ENCODE measurements around the gene KRT74. TPM values are rescaled to one million over a fixed set of nuclear protein-coding genes. Genes with fewer than 3 reads are reported as not detected.

The KRT74 gene
- total and polyA plus RNA-seq, 3 experiments from 2014 or later = not detected

GRCh38 chr12:52525661-52526499, 47.8 kb downstream of the KRT74 start:
- H3K27me3 Mint-ChIP-seq = peaks cover 0 to 9% of the 10 kb centered on the region in 2 donors
- Histone ChIP-seq H3K27ac (ENCODE audit: low read depth, low read length) (no peak overlapping the region), H3K4me1 (ENCODE audit: insufficient read depth, low read length) (peaks cover 17% of the 10 kb centered on the region), H3K4me3 (ENCODE audit: low read length) (no peak overlapping the region), H3K9me3 (ENCODE audit: low read length) (no peaks in the 10 kb centered on the region), H3K27me3 (ENCODE audit: insufficient read depth, low read length, poor library complexity, severe bottlenecking) (no peaks in the 10 kb centered on the region), H3K36me3 (ENCODE audit: insufficient read depth, low read length) (no peaks in the 10 kb centered on the region)
- ChIA-PET CTCF (interaction anchor here (1.0 kb wide), 1 partner anchor 8 kb away, joined by 3 read pairs; no protein-coding TSS in a partner anchor), POLR2A (no interaction called here)
- H3K4me3 Mint-ChIP-seq = peak overlapping the region in 1 of 7 donors; percentile 64
- H3K4me1 Mint-ChIP-seq = peaks cover 9 to 11% (median 11%) of the 10 kb centered on the region in 3 donors
- DNase-seq = no peak
- no peaks in the 10 kb centered on the region for H3K36me3 Mint-ChIP-seq
- H3K27ac Mint-ChIP-seq = no peak overlapping the region
- no peaks in the 10 kb centered on the region for H3K9me3 Mint-ChIP-seq

DNA sequence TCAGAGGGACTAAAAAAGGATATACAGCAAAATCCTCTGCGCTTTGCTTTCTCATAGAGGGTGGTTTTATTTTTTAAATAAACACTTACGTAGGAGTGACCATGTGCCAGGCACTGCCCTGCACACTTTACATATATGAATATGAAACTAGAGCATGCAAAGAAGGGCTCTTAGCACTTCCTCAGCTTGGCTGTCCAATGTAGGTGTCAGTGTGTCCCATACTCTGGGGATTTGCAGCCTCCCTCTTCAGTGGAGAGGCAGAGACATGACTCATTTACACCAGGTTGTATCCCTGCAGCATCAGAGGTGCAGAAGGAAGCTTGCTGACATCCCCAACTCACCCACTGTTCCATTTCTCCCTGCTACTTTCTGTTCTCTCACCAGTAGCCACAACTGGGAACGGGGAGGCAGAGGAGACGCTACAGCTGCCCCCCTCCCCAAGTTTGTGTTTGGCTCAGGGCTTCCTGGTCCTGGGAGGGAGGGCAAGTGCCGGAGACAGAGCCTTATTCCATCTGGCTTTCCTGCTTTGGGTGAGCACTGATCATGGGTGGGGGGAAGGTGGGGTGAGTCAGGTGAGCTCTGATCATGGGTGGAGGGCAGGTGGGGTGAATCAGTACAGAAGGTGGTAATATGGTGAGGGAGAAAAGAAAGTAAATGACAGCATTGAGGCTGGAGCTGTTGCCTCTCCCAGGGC, 48.6 kb downstream of the KRT74 start:
- no peaks in the 10 kb centered on the region for H3K9me3 Mint-ChIP-seq
- Histone ChIP-seq H3K27me3 (ENCODE audit: insufficient read depth, low read length, poor library complexity, severe bottlenecking) (no peaks in the 10 kb centered on the region), H3K4me3 (ENCODE audit: low read length) (no peak overlapping the region), H3K36me3 (ENCODE audit: insufficient read depth, low read length) (no peaks in the 10 kb centered on the region), H3K27ac (ENCODE audit: low read depth, low read length) (no peak overlapping the region), H3K9me3 (ENCODE audit: low read length) (no peaks in the 10 kb centered on the region), H3K4me1 (ENCODE audit: insufficient read depth, low read length) (peaks cover 17% of the 10 kb centered on the region)
- H3K4me3 Mint-ChIP-seq = no peak overlapping the region
- H3K27me3 Mint-ChIP-seq = peaks cover 0 to 9% of the 10 kb centered on the region in 2 donors
- ChIA-PET CTCF (interaction anchor here (1.0 kb wide), 1 partner anchor 8 kb away, joined by 3 read pairs; no protein-coding TSS in a partner anchor), POLR2A (no interaction called here)
- H3K36me3 Mint-ChIP-seq = no peaks in the 10 kb centered on the region
- peaks cover 9 to 11% (median 11%) of the 10 kb centered on the region in 3 donors for H3K4me1 Mint-ChIP-seq
- no peak for DNase-seq
- no peak overlapping the region for H3K27ac Mint-ChIP-seq

DNA sequence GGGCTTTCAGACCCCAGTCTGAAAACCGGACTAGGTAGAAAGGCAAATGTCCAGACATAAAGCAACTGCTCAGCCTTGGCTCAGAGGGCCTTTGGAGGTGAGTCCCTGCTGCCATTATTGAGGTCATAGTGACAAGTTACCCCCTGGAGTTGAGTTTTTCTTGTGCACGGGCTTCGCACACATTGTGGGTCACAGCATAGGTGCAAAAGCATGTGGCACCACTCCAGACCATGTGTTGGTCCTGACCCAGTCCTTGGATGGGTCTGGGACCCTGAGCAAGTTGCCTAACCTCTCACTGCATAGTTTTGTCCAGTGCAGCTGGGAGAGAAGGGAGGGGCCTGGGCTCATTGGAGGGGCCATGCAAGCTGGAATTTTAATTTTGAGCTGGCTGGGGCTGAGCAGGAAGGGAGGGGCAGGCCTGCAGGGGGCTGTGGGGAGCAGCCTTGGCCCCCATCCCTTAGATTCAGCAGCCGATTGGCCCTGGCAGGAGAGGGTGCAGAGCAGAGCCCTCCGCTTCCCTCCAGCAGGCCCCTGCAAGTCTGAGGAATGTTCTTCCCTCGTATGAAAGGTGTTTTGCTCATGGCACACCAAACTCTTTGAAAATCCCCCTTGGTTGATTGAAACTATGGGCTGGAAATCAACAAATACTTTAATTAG, 49.3 kb downstream of the KRT74 start:
- no peak for DNase-seq
- Mint-ChIP-seq H3K4me3 (no peak overlapping the region), H3K4me1 (peaks cover 9 to 11% (median 11%) of the 10 kb centered on the region in 3 donors), H3K27ac (no peak overlapping the region), H3K36me3 (no peaks in the 10 kb centered on the region), H3K9me3 (no peaks in the 10 kb centered on the region), H3K27me3 (peaks cover 0 to 9% of the 10 kb centered on the region in 2 donors)
- ChIA-PET CTCF (interaction anchor here (1.0 kb wide), 1 partner anchor 9 kb away, joined by 3 read pairs; no protein-coding TSS in a partner anchor), POLR2A (no interaction called here)
- Histone ChIP-seq H3K27me3 (ENCODE audit: insufficient read depth, low read length, poor library complexity, severe bottlenecking) (no peaks in the 10 kb centered on the region), H3K27ac (ENCODE audit: low read depth, low read length) (no peak overlapping the region), H3K4me3 (ENCODE audit: low read length) (no peak overlapping the region), H3K4me1 (ENCODE audit: insufficient read depth, low read length) (peaks cover 17% of the 10 kb centered on the region), H3K36me3 (ENCODE audit: insufficient read depth, low read length) (no peaks in the 10 kb centered on the region), H3K9me3 (ENCODE audit: low read length) (no peaks in the 10 kb centered on the region)

- no peak overlapping the region for H3K27ac ChIP-seq (ENCODE audit: low read depth, low read length)
- POLR2A ChIA-PET = no interaction called here
- DNase-seq = no peak
- no peaks in the 10 kb centered on the region for H3K27me3 ChIP-seq (ENCODE audit: insufficient read depth, low read length, poor library complexity, severe bottlenecking)
- Mint-ChIP-seq H3K27me3 (peaks cover 0 to 9% of the 10 kb centered on the region in 2 donors), H3K36me3 (no peaks in the 10 kb centered on the region), H3K4me1 (peaks cover 9 to 11% (median 11%) of the 10 kb centered on the region in 3 donors), H3K9me3 (no peaks in the 10 kb centered on the region), H3K4me3 (no peak overlapping the region), H3K27ac (no peak overlapping the region)
- no peak overlapping the region for H3K4me3 ChIP-seq (ENCODE audit: low read length)
- no peaks in the 10 kb centered on the region for H3K9me3 ChIP-seq (ENCODE audit: low read length)
- CTCF ChIA-PET = no interaction called here
- peaks cover 17% of the 10 kb centered on the region for H3K4me1 ChIP-seq (ENCODE audit: insufficient read depth, low read length)
- H3K36me3 ChIP-seq (ENCODE audit: insufficient read depth, low read length) = no peaks in the 10 kb centered on the region
Measured at GRCh38 chr12:52523824-52524223, 49.8 kb downstream of the KRT74 start.

- ChIA-PET POLR2A (no interaction called here), CTCF (no interaction called here)
- Histone ChIP-seq H3K4me1 (ENCODE audit: insufficient read depth, low read length) (peaks cover 17% of the 10 kb centered on the region), H3K27me3 (ENCODE audit: insufficient read depth, low read length, poor library complexity, severe bottlenecking) (no peaks in the 10 kb centered on the region), H3K9me3 (ENCODE audit: low read length) (no peaks in the 10 kb centered on the region), H3K27ac (ENCODE audit: low read depth, low read length) (no peak overlapping the region), H3K4me3 (ENCODE audit: low read length) (no peak overlapping the region), H3K36me3 (ENCODE audit: insufficient read depth, low read length) (no peaks in the 10 kb centered on the region)
- Mint-ChIP-seq H3K27ac (no peak overlapping the region), H3K27me3 (peaks cover 0 to 9% of the 10 kb centered on the region in 2 donors), H3K4me1 (peaks cover 9 to 11% (median 11%) of the 10 kb centered on the region in 3 donors), H3K4me3 (no peak overlapping the region), H3K9me3 (no peaks in the 10 kb centered on the region), H3K36me3 (no peaks in the 10 kb centered on the region)
- DNase-seq = no peak
Measured at GRCh38 chr12:52522346-52523011, 51.2 kb downstream of the KRT74 start.

GRCh38 chr12:52521568-52522266, 51.9 kb downstream of the KRT74 start:
- no peaks in the 10 kb centered on the region for H3K9me3 Mint-ChIP-seq
- H3K36me3 Mint-ChIP-seq = no peaks in the 10 kb centered on the region
- peaks cover 0 to 9% of the 10 kb centered on the region in 2 donors for H3K27me3 Mint-ChIP-seq
- Histone ChIP-seq H3K4me3 (ENCODE audit: low read length) (no peak overlapping the region), H3K36me3 (ENCODE audit: insufficient read depth, low read length) (no peaks in the 10 kb centered on the region), H3K4me1 (ENCODE audit: insufficient read depth, low read length) (peaks cover 10% of the 10 kb centered on the region), H3K27me3 (ENCODE audit: insufficient read depth, low read length, poor library complexity, severe bottlenecking) (no peaks in the 10 kb centered on the region), H3K27ac (ENCODE audit: low read depth, low read length) (no peak overlapping the region), H3K9me3 (ENCODE audit: low read length) (no peaks in the 10 kb centered on the region)
- no peak for DNase-seq
- H3K4me1 Mint-ChIP-seq = peaks cover 5% of the 10 kb centered on the region in 3 donors
- H3K4me3 Mint-ChIP-seq = no peak overlapping the region
- ChIA-PET POLR2A (no interaction called here), CTCF (no interaction called here)
- H3K27ac Mint-ChIP-seq = no peak overlapping the region

DNA sequence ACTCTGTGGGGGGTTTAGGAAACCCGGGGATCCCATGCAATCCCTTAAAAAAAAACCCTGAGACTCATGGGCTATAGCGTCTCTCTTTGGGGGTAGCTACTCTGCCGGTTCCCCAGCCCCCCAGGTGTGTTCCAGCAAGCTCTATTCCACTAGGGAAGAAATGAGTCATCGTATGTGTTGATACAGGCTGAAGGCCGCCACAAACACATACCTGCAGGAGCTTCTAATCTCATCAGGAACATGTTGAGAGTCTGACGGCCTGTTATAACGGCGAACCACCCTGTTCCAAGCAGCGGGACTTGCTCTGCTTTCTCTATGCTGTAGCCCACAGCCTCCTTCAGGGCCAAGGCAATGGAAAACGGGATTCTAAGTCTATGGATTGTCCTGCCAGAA, 52.5 kb downstream of the KRT74 start:
- ChIA-PET CTCF (no interaction called here), POLR2A (no interaction called here)
- Mint-ChIP-seq H3K27me3 (peaks cover 3 to 11% of the 10 kb centered on the region in 2 donors), H3K36me3 (no peaks in the 10 kb centered on the region), H3K9me3 (no peaks in the 10 kb centered on the region), H3K4me3 (no peak overlapping the region), H3K4me1 (peaks cover 0 to 2% (median 0%) of the 10 kb centered on the region in 3 donors), H3K27ac (no peak overlapping the region)
- peaks cover 4% of the 10 kb centered on the region for H3K4me1 ChIP-seq (ENCODE audit: insufficient read depth, low read length)
- no peak overlapping the region for H3K4me3 ChIP-seq (ENCODE audit: low read length)
- DNase-seq = no peak
- H3K27me3 ChIP-seq (ENCODE audit: insufficient read depth, low read length, poor library complexity, severe bottlenecking) = no peaks in the 10 kb centered on the region
- no peaks in the 10 kb centered on the region for H3K36me3 ChIP-seq (ENCODE audit: insufficient read depth, low read length)
- H3K27ac ChIP-seq (ENCODE audit: low read depth, low read length) = no peak overlapping the region
- H3K9me3 ChIP-seq (ENCODE audit: low read length) = no peaks in the 10 kb centered on the region
